SH-SY5Y (cell line): ENCODE measurements around the gene GALNT4.

ENCODE experiments used
- GATA2 ChIP-seq: IDR thresholded peaks from 2 replicates; pipeline ENCODE4 v1.6.1; 2011; ENCODE audit warnings: mild to moderate bottlenecking, low read depth, low read length
- GATA3 ChIP-seq: IDR thresholded peaks from 2 replicates; pipeline ENCODE4 v1.6.1; 2011; ENCODE audit warnings: low read depth, mild to moderate bottlenecking, low read length, moderate library complexity

- no peak for TF ChIP-seq GATA2
- TF ChIP-seq GATA3: no peak
Observed at GRCh38 chr12:89567691-89568239, 43.2 kb upstream of the GALNT4 start.
